HepG2 (cell line): ENCODE results near the gene ZNF865. TPM values are rescaled to one million over a fixed set of nuclear protein-coding genes. Genes with fewer than 3 reads are reported as not detected.

Experiments
- CREM ChIP-seq, 2 experiments: sonication (generic) in 1 of 2; formaldehyde crosslinking in 1 of 2; IDR thresholded peaks; 2 replicates each; pipeline versions ENCODE4 v1.4.0 to v1.6.1; 2016 to 2020; ENCODE audit warnings: antibody characterized with exemption in 1 of 2, mild to moderate bottlenecking in 1 of 2, missing genetic modification reagents in 1 of 2
- GABPA ChIP-seq, 2 experiments: IDR thresholded peaks; 2 replicates each; pipeline ENCODE4 v1.6.1; 2011 to 2016; ENCODE audit warnings: low read depth in 2 of 2, low read length in 1 of 2, missing biosample characterization in 1 of 2, missing genetic modification characterization in 1 of 2
- HOXA3 ChIP-seq: sonication (generic); formaldehyde crosslinking; IDR thresholded peaks from 2 replicates; pipeline ENCODE4 v1.5.0; 2020; ENCODE audit warnings: missing genetic modification reagents
- NCOA2 ChIP-seq: sonication (generic); formaldehyde crosslinking; IDR thresholded peaks from 2 replicates; pipeline ENCODE4 v1.8.0; 2022; ENCODE audit warnings: inconsistent platforms
- NR2F1 ChIP-seq, 2 experiments: fragments of 450-650 bp in 1 of 2; formaldehyde crosslinking in 1 of 2; IDR thresholded peaks; 2 replicates each; pipeline versions ENCODE4 v1.5.0 to v1.6.1; 2016 to 2020; ENCODE audit warnings: mild to moderate bottlenecking in 1 of 2, missing compliant biosample characterization in 1 of 2, missing genetic modification reagents in 1 of 2, moderate library complexity in 1 of 2
- NR2F2 ChIP-seq: IDR thresholded peaks from 2 replicates; pipeline ENCODE4 v1.6.1; 2012; ENCODE audit warnings: low read depth, inconsistent platforms, borderline replicate concordance
- PHF21A ChIP-seq: sonication (generic); formaldehyde crosslinking; IDR thresholded peaks from 2 replicates; pipeline ENCODE4 v1.5.0; 2020; ENCODE audit warnings: mild to moderate bottlenecking, missing genetic modification reagents
- POLR2AphosphoS5 ChIP-seq: IDR thresholded peaks from 2 replicates; pipeline ENCODE4 v1.6.1; 2012; ENCODE audit warnings: low read depth, low read length
- SALL1 ChIP-seq: sonication (generic); formaldehyde crosslinking; IDR thresholded peaks from 2 replicates; pipeline ENCODE4 v1.8.0; 2022; ENCODE audit warnings: mild to moderate bottlenecking, missing genetic modification reagents
- SMAD1 ChIP-seq: sonication (generic); formaldehyde crosslinking; IDR thresholded peaks from 2 replicates; pipeline ENCODE4 v1.4.0; 2020; ENCODE audit warnings: missing genetic modification reagents, low read depth, mild to moderate bottlenecking, borderline replicate concordance
- SNRNP70 ChIP-seq: fragments of 200-400 bp; formaldehyde crosslinking; IDR thresholded peaks from 2 replicates; pipeline ENCODE4 v1.6.1; 2017; ENCODE audit warnings: mild to moderate bottlenecking, low read depth, low read length, moderate library complexity
- TBP ChIP-seq: sonication (generic); formaldehyde crosslinking; IDR thresholded peaks from 2 replicates; pipeline ENCODE4 v1.5.0; 2020; ENCODE audit warnings: missing genetic modification reagents
- TBX2 ChIP-seq: sonication (generic); formaldehyde crosslinking; IDR thresholded peaks from 2 replicates; pipeline ENCODE4 v1.5.0; 2020; ENCODE audit warnings: missing genetic modification reagents, mild to moderate bottlenecking, borderline replicate concordance
- ZBTB21 ChIP-seq: sonication (generic); formaldehyde crosslinking; IDR thresholded peaks from 2 replicates; pipeline ENCODE4 v1.4.0; 2020; ENCODE audit warnings: missing genetic modification reagents
- ZBTB38 ChIP-seq: sonication (generic); formaldehyde crosslinking; IDR thresholded peaks from 2 replicates; pipeline ENCODE4 v1.5.1; 2020; ENCODE audit warnings: mild to moderate bottlenecking, missing genetic modification reagents
- ZFP36L1 ChIP-seq: sonication (generic); formaldehyde crosslinking; IDR thresholded peaks from 2 replicates; pipeline ENCODE4 v1.8.0; 2022; ENCODE audit warnings: mild to moderate bottlenecking, missing genetic modification reagents, moderate library complexity
- ZNF160 ChIP-seq: sonication (generic); formaldehyde crosslinking; IDR thresholded peaks from 2 replicates; pipeline ENCODE4 v1.8.0; 2022; ENCODE audit warnings: mild to moderate bottlenecking, inconsistent platforms, missing genetic modification reagents
- ZNF274 ChIP-seq: sonication (generic); formaldehyde crosslinking; IDR thresholded peaks from 2 replicates; pipeline ENCODE4 v1.5.1; 2020; ENCODE audit warnings: mild to moderate bottlenecking, missing genetic modification reagents
- ZNF576 ChIP-seq: sonication (generic); formaldehyde crosslinking; IDR thresholded peaks from 2 replicates; pipeline ENCODE4 v1.4.0; 2020; ENCODE audit warnings: mild to moderate bottlenecking, missing genetic modification reagents
- ZSCAN21 ChIP-seq: sonication (generic); formaldehyde crosslinking; IDR thresholded peaks from 2 replicates; pipeline ENCODE4 v1.8.0; 2022; ENCODE audit warnings: mild to moderate bottlenecking, missing genetic modification reagents, moderate library complexity, borderline replicate concordance
- ZSCAN25 ChIP-seq: sonication (generic); formaldehyde crosslinking; IDR thresholded peaks from 2 replicates; pipeline ENCODE4 v1.8.0; 2022; ENCODE audit warnings: mild to moderate bottlenecking, missing genetic modification reagents
- polyA plus RNA-seq, 8 experiments: library from polyadenylated mRNA; depleted of rRNA in 3 of 8; stranded (reverse) in 7 of 8; unstranded in 1 of 8; fragments of >200 nt; fragmentation: Illumina TruSeq in 4 of 8; extraction: Trizol in 4 of 8; gene quantifications; 2 replicates each; pipeline versions ENCODE4 v1.2.1 to v1.2.3, GENCODE V29; 2011 to 2016; ENCODE audit warnings: low read depth in 4 of 8, missing spikeins in 1 of 8, mixed read lengths in 1 of 8; ENCODE audit not compliant: insufficient read depth in 1 of 8
- total RNA-seq, 5 experiments: library from RNA; depleted of rRNA; stranded (reverse); fragments of >200 nt; fragmentation: Illumina TruSeq; extraction: Trizol; gene quantifications; 2 replicates each; pipeline ENCODE4 v1.2.3, GENCODE V29; 2016; ENCODE audit warnings: low read depth in 1 of 5
- TF ChIP-seq, protein P1 (sequence below): sonication (generic); formaldehyde crosslinking; IDR thresholded peaks from 2 replicates; pipeline ENCODE4 v1.8.1; 2023; ENCODE audit warnings: missing genetic modification reagents, inconsistent platforms, borderline replicate concordance
- TF ChIP-seq, protein P2 (sequence below): sonication (generic); formaldehyde crosslinking; IDR thresholded peaks from 2 replicates; pipeline ENCODE4 v1.4.0; 2020; ENCODE audit warnings: missing genetic modification reagents
- TF ChIP-seq, protein P3 (sequence below): sonication (generic); formaldehyde crosslinking; IDR thresholded peaks from 2 replicates; pipeline ENCODE4 v1.4.0; 2020; ENCODE audit warnings: missing genetic modification reagents, borderline replicate concordance

ZNF865 gene
- total and polyA plus RNA-seq, 2 of the 13 experiments (the other 11 are each of a cell fraction or from before 2014, with no cell fraction given), result 0.93 to 1.0 TPM

- TF ChIP-seq TBX2 (CRISPR knock-in tag), result peak; percentile 22; the same call in 1 of the 2 replicates
- no peak for TF ChIP-seq NR2F1 (CRISPR knock-in tag; IDR thresholded peaks at IDR 0.05)
- 0 out of 2 replicates have a peak, but pooled peaks have one; percentile 31 for TF ChIP-seq SALL1
- no peak for TF ChIP-seq ZNF160 (CRISPR knock-in tag)
- no peak for TF ChIP-seq TBP (CRISPR knock-in tag)
- TF ChIP-seq, protein P1, sequence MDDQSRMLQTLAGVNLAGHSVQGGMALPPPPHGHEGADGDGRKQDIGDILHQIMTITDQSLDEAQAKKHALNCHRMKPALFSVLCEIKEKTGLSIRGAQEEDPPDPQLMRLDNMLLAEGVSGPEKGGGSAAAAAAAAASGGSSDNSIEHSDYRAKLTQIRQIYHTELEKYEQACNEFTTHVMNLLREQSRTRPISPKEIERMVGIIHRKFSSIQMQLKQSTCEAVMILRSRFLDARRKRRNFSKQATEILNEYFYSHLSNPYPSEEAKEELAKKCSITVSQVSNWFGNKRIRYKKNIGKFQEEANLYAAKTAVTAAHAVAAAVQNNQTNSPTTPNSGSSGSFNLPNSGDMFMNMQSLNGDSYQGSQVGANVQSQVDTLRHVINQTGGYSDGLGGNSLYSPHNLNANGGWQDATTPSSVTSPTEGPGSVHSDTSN (CRISPR knock-in tag), result no peak
- no peak for TF ChIP-seq CREM (IDR thresholded peaks at IDR 0.05)
- TF ChIP-seq CREM (CRISPR knock-in tag; IDR thresholded peaks at IDR 0.05), result no peak
- no peak for TF ChIP-seq ZSCAN21 (CRISPR knock-in tag)
- TF ChIP-seq, protein P2, sequence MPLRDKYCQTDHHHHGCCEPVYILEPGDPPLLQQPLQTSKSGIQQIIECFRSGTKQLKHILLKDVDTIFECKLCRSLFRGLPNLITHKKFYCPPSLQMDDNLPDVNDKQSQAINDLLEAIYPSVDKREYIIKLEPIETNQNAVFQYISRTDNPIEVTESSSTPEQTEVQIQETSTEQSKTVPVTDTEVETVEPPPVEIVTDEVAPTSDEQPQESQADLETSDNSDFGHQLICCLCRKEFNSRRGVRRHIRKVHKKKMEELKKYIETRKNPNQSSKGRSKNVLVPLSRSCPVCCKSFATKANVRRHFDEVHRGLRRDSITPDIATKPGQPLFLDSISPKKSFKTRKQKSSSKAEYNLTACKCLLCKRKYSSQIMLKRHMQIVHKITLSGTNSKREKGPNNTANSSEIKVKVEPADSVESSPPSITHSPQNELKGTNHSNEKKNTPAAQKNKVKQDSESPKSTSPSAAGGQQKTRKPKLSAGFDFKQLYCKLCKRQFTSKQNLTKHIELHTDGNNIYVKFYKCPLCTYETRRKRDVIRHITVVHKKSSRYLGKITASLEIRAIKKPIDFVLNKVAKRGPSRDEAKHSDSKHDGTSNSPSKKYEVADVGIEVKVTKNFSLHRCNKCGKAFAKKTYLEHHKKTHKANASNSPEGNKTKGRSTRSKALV (CRISPR knock-in tag), result no peak
- no peak for TF ChIP-seq ZBTB21
- TF ChIP-seq HOXA3 (CRISPR knock-in tag), result no peak; the same call in 1 of the 2 replicates
- peak; percentile 43; the same call in 1 of the 2 replicates for TF ChIP-seq POLR2AphosphoS5
- no peak for TF ChIP-seq ZSCAN25 (CRISPR knock-in tag)
- no peak for TF ChIP-seq SMAD1 (CRISPR knock-in tag)
- no peak for TF ChIP-seq SNRNP70
- TF ChIP-seq ZNF576, result no peak
- TF ChIP-seq PHF21A (CRISPR knock-in tag), result peak; percentile 67; the same call in 1 of the 2 replicates
- TF ChIP-seq, protein P3, sequence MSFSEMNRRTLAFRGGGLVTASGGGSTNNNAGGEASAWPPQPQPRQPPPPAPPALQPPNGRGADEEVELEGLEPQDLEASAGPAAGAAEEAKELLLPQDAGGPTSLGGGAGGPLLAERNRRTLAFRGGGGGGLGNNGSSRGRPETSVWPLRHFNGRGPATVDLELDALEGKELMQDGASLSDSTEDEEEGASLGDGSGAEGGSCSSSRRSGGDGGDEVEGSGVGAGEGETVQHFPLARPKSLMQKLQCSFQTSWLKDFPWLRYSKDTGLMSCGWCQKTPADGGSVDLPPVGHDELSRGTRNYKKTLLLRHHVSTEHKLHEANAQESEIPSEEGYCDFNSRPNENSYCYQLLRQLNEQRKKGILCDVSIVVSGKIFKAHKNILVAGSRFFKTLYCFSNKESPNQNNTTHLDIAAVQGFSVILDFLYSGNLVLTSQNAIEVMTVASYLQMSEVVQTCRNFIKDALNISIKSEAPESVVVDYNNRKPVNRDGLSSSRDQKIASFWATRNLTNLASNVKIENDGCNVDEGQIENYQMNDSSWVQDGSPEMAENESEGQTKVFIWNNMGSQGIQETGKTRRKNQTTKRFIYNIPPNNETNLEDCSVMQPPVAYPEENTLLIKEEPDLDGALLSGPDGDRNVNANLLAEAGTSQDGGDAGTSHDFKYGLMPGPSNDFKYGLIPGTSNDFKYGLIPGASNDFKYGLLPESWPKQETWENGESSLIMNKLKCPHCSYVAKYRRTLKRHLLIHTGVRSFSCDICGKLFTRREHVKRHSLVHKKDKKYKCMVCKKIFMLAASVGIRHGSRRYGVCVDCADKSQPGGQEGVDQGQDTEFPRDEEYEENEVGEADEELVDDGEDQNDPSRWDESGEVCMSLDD (CRISPR knock-in tag), result peak; percentile 72; the same call in 1 of the 2 replicates
- TF ChIP-seq ZBTB38 (CRISPR knock-in tag), result peak; percentile 72; the same call in 1 of the 2 replicates
- TF ChIP-seq GABPA (IDR thresholded peaks at IDR 0.05; ENCODE audit: low read depth, low read length), result peak; percentile 53
- peak; percentile 69 for TF ChIP-seq GABPA (CRISPR knock-in tag; IDR thresholded peaks at IDR 0.05; ENCODE audit: low read depth)
- no peak for TF ChIP-seq NCOA2 (CRISPR knock-in tag)
- no peak for TF ChIP-seq NR2F2
- 0 out of 2 replicates have a peak, but pooled peaks have one; percentile 19 for TF ChIP-seq ZNF274
- no peak for TF ChIP-seq ZFP36L1 (CRISPR knock-in tag)
Measured at GRCh38 chr19:55585658-55586339, 19.6 kb upstream of the ZNF865 start (continued).
